Keratinocyte (primary cell): ENCODE data around the gene TSHZ1. TPM values are rescaled to one million over a fixed set of nuclear protein-coding genes. Genes with fewer than 3 reads are reported as not detected.

Source experiments
- DNase-seq: peaks from one replicate; pipeline ENCODE4 v3.0.0-alpha.2; 2011; ENCODE audit warnings: low read depth, missing footprints, low spot score
- FAIRE-seq: peaks from 2 replicates; lab custom pipeline; 2011; peaks lifted over from hg19 to GRCh38; lab: Jason Lieb, UNC
- H2AFZ ChIP-seq: 2 replicates; pipeline ENCODE4 v1.6.0; 2012; ENCODE audit warnings: low read length, control low read depth, inconsistent platforms; ENCODE audit not compliant: control insufficient read depth
- H3K27ac ChIP-seq: 2 replicates; pipeline ENCODE4 v1.5.1; 2011; ENCODE audit warnings: low read length; ENCODE audit not compliant: control insufficient read depth, insufficient read depth
- H3K27me3 ChIP-seq: 3 replicates; pipeline ENCODE4 v1.6.0; 2011; ENCODE audit warnings: low read length; ENCODE audit not compliant: control insufficient read depth, insufficient read depth; ENCODE audit errors: extremely low read depth
- H3K36me3 ChIP-seq, 2 experiments: 2 replicates in 1 of 2; 3 replicates in 1 of 2; pipeline ENCODE4 v1.5.1; 2011; ENCODE audit warnings: low read length in 2 of 2, mild to moderate bottlenecking in 1 of 2; ENCODE audit not compliant: control insufficient read depth in 2 of 2, insufficient read depth in 2 of 2; ENCODE audit errors: extremely low read depth in 1 of 2
- H3K4me1 ChIP-seq: 3 replicates; pipeline ENCODE4 v1.5.1; 2011; ENCODE audit warnings: low read length; ENCODE audit not compliant: control insufficient read depth, insufficient read depth; ENCODE audit errors: extremely low read depth
- H3K4me2 ChIP-seq: 3 replicates; pipeline ENCODE4 v1.6.0; 2011; ENCODE audit warnings: low read depth, low read length; ENCODE audit not compliant: control insufficient read depth, insufficient read depth; ENCODE audit errors: extremely low read depth
- H3K4me3 ChIP-seq, 3 experiments: fragments of 200-600 bp in 1 of 3; sonication (generic) in 1 of 3; 2 replicates in 2 of 3; 3 replicates in 1 of 3; pipeline ENCODE4 v1.5.1; 2011 to 2016; ENCODE audit warnings: low read length in 3 of 3, mild to moderate bottlenecking in 3 of 3, control low read depth in 2 of 3, inconsistent platforms in 1 of 3, low read depth in 1 of 3, mixed read lengths in 1 of 3, mixed run types in 1 of 3, moderate library complexity in 1 of 3; ENCODE audit not compliant: control insufficient read depth in 2 of 3, insufficient read depth in 2 of 3; ENCODE audit errors: extremely low read depth in 1 of 3
- H3K79me2 ChIP-seq: 2 replicates; pipeline ENCODE4 v1.6.0; 2012; ENCODE audit warnings: low read length; ENCODE audit not compliant: control insufficient read depth, insufficient read depth
- H3K9ac ChIP-seq: 3 replicates; pipeline ENCODE4 v1.6.0; 2011; ENCODE audit warnings: low read length; ENCODE audit not compliant: control insufficient read depth, insufficient read depth; ENCODE audit errors: extremely low read depth
- H3K9me1 ChIP-seq: 3 replicates; pipeline ENCODE4 v1.6.0; 2011; ENCODE audit warnings: low read length; ENCODE audit not compliant: control insufficient read depth, insufficient read depth; ENCODE audit errors: extremely low read depth
- H3K9me3 ChIP-seq: 2 replicates; pipeline ENCODE4 v1.5.1; 2012; ENCODE audit warnings: low read depth, low read length; ENCODE audit not compliant: control insufficient read depth
- H4K20me1 ChIP-seq: 3 replicates; pipeline ENCODE4 v1.6.0; 2011; ENCODE audit warnings: low read length; ENCODE audit not compliant: control insufficient read depth, insufficient read depth; ENCODE audit errors: extremely low read depth
- CTCF ChIP-seq, 3 experiments: IDR thresholded peaks in 1 of 3; conservative IDR thresholded peaks in 1 of 3; optimal IDR thresholded peaks in 1 of 3; 2 replicates in 2 of 3; 3 replicates in 1 of 3; pipeline versions ENCODE3 to v1.5.1; 2011; ENCODE audit warnings: low read length in 3 of 3, mild to moderate bottlenecking in 3 of 3, moderate library complexity in 2 of 3, control low read depth in 1 of 3, inconsistent platforms in 1 of 3; ENCODE audit not compliant: insufficient read depth in 2 of 3; ENCODE audit errors: extremely low read depth in 1 of 3
- EZH2 ChIP-seq: IDR thresholded peaks from one replicate; pipeline ENCODE4 v1.6.1; 2012; ENCODE audit warnings: inconsistent platforms, mild to moderate bottlenecking, low read length, moderate library complexity
- dilution Hi-C: fragments of 300-500 bp; cut with MboI; formaldehyde crosslinking; loops from one replicate; pipeline ENCODE4 v1.7.0; 2020; ENCODE audit warnings: low sequenced_read_pairs; ENCODE audit not compliant: extremely low pct_ligation_motif_present
- polyA plus RNA-seq, 5 experiments: library from polyadenylated mRNA; depleted of rRNA in 3 of 5; stranded (reverse) in 3 of 5; stranded (forward) in 1 of 5; unstranded in 1 of 5; fragments of >200 nt; gene quantifications; 1 replicate in 1 of 5; 2 replicates in 3 of 5; 3 replicates in 1 of 5; pipeline versions ENCODE4 v1.2.1 to v1.2.3, GENCODE V29; 2011 to 2012; ENCODE audit warnings: missing spikeins in 2 of 5, low read depth in 1 of 5, low replicate concordance in 1 of 5

The TSHZ1 gene
- polyA plus RNA-seq, 1 donor (not counting 4 experiments of a cell fraction or from before 2014, with no cell fraction given), result 2.2 TPM

GRCh38 chr18:75250471-75250821 is 39.8 kb downstream of the TSHZ1 start:
- H3K9me3 ChIP-seq, result no peaks in the 10 kb centered on the region
- dilution Hi-C loops, result no loop called here

GRCh38 chr18:75251466-75251865 is 40.9 kb downstream of the TSHZ1 start:
- H2AFZ ChIP-seq, result no peak overlapping the region
- no peak for TF ChIP-seq EZH2
- no peak for TF ChIP-seq CTCF (optimal IDR thresholded peaks at IDR 0.05 in 1 of 3, IDR thresholded peaks at IDR 0.05 in 1 of 3, conservative IDR thresholded peaks at IDR 0.05 in 1 of 3; ENCODE audit: extremely low read depth in 1 of 3, insufficient read depth in 2 of 3, low read length in 3 of 3)
- no peak overlapping the region for H3K27ac ChIP-seq
- no peaks in the 10 kb centered on the region for H3K27me3 ChIP-seq
- no peaks in the 10 kb centered on the region for H3K9me1 ChIP-seq
- no peaks in the 10 kb centered on the region for H4K20me1 ChIP-seq
- H3K9ac ChIP-seq, result no peak overlapping the region
- H3K79me2 ChIP-seq, result peaks cover 13% of the 10 kb centered on the region
- peaks cover 4% of the 10 kb centered on the region for H3K4me1 ChIP-seq
- FAIRE-seq (no peak), DNase-seq (no peak)
- dilution Hi-C loops, result no loop called here
- H3K4me2 ChIP-seq, result no peak overlapping the region
- no peaks in the 10 kb centered on the region for H3K9me3 ChIP-seq
- no peaks in the 10 kb centered on the region for H3K36me3 ChIP-seq
- H3K4me3 ChIP-seq, result no peak overlapping the region

More at GRCh38 chr18:75250471-75250821, 39.8 kb downstream of the TSHZ1 start:
- Histone ChIP-seq H3K27ac (no peak overlapping the region), H3K9ac (no peak overlapping the region), H3K36me3 (no peaks in the 10 kb centered on the region), H3K27me3 (no peaks in the 10 kb centered on the region), H3K4me1 (peaks cover 4% of the 10 kb centered on the region), H3K9me1 (no peaks in the 10 kb centered on the region), H3K4me3 (no peak overlapping the region), H3K4me2 (no peak overlapping the region), H2AFZ (no peak overlapping the region), H3K79me2 (peaks cover 13% of the 10 kb centered on the region), H4K20me1 (no peaks in the 10 kb centered on the region)
- DNase-seq (no peak), FAIRE-seq (no peak)
- TF ChIP-seq CTCF (optimal IDR thresholded peaks at IDR 0.05 in 1 of 3, IDR thresholded peaks at IDR 0.05 in 1 of 3, conservative IDR thresholded peaks at IDR 0.05 in 1 of 3; ENCODE audit: extremely low read depth in 1 of 3, insufficient read depth in 2 of 3, low read length in 3 of 3) (no peak), EZH2 (no peak)
